ENCODE data around the gene AUH. TPM values are rescaled to one million over a fixed set of nuclear protein-coding genes. Genes with fewer than 3 reads are reported as not detected.
A peak's percentile ranks its signal among the peaks of the same experiment; 100 is the strongest.

The AUH gene
- total RNA-seq, 2 donors from 2014 or later = 27.4 to 36.1 TPM

DNA sequence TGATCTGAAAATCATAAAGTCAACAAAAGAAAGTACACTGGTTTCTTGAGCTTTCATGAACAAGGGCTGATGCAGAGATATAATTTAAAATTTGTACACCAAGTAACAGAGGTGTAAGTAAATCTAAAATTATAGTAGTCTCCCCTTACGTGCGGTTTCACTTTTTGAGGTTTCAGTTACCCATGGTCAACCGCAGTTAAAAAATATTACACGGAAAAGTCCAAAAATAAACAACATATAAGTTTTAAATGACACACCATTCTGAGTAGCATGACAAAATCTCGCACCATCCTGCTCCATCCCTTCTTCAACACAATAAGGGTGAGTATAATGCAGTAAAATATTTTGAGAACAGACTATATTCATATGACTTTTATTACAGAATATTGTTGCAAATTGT lies 54.4 kb downstream of the AUH start:
- H3K4me1 ChIP-seq (ENCODE audit: control insufficient read depth in 1 of 2, low read depth in 2 of 2) = peaks cover 8 to 20% of the 10 kb centered on the region in 2 donors
- H3K27me3 ChIP-seq (replicated peaks; ENCODE audit: insufficient read depth) = no peaks in the 10 kb centered on the region
- DNase-seq (ENCODE audit: low spot score) = no peak
- ATAC-seq (ENCODE audit: insufficient number of reproducible peaks, low FRiP score, low read depth) = no peak
- H3K9me3 ChIP-seq = no peaks in the 10 kb centered on the region
- no peak for TF ChIP-seq CTCF (IDR thresholded peaks at IDR 0.05)
- no peak overlapping the region for H3K27ac ChIP-seq
- no peak overlapping the region for H3K4me3 ChIP-seq
- H3K36me3 ChIP-seq = no peaks in the 10 kb centered on the region

- Histone ChIP-seq H3K27me3 (replicated peaks; ENCODE audit: insufficient read depth) (no peaks in the 10 kb centered on the region), H3K27ac (no peak overlapping the region), H3K36me3 (no peaks in the 10 kb centered on the region), H3K4me1 (ENCODE audit: control insufficient read depth in 1 of 2, low read depth in 2 of 2) (peaks cover 18 to 29% of the 10 kb centered on the region in 2 donors), H3K4me3 (no peak overlapping the region), H3K9me3 (no peaks in the 10 kb centered on the region)
- DNase-seq (ENCODE audit: low spot score) = no peak
- ATAC-seq (ENCODE audit: insufficient number of reproducible peaks, low FRiP score, low read depth) = no peak
- no peak for TF ChIP-seq CTCF (IDR thresholded peaks at IDR 0.05)
These were observed 55.5 kb downstream of the AUH start for GRCh38 chr9:91306296-91306630.

DNA sequence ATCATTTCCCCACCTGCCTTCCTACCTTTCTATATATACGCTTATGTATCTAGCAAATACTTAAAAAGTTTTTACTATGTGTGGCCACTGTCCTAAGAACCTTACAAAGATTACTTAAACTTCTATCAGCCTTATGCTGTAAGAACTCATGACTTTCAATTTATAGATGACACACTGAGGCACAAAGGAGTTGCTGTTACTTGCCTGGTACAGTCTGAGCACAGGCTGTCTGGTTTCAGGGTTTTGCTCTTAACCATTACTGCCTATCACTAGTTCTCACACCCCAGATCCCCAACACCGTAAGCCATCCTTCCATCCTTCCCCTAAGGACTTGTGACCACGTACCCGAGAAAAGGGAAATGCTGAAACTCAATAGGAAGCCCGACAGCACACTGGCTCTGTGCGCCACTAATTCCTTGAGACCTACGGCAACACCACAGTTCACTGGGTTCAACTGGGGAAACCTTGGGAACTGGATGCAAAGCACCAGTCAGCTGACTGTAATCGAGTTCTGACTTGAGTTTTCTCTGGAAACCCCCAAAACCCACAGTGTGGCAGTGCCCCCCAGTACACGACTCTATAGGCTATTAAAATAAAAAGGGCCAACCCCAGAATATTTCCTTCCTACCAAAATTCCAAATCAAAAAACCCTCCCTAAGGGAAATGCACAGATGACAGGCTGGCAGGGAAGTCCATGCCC lies 56.0 kb downstream of the AUH start:
- ATAC-seq (ENCODE audit: insufficient number of reproducible peaks, low FRiP score, low read depth) (no peak), DNase-seq (ENCODE audit: low spot score) (no peak)
- Histone ChIP-seq H3K27me3 (replicated peaks; ENCODE audit: insufficient read depth) (no peaks in the 10 kb centered on the region), H3K4me1 (ENCODE audit: control insufficient read depth in 1 of 2, low read depth in 2 of 2) (peaks cover 20 to 34% of the 10 kb centered on the region in 2 donors), H3K4me3 (no peak overlapping the region), H3K9me3 (no peaks in the 10 kb centered on the region), H3K36me3 (no peaks in the 10 kb centered on the region), H3K27ac (no peak overlapping the region)
- TF ChIP-seq CTCF (IDR thresholded peaks at IDR 0.05) = no peak

- TF ChIP-seq CTCF (IDR thresholded peaks at IDR 0.05) = no peak
- Histone ChIP-seq H3K27ac (peak overlapping the region; percentile 24 to 83), H3K9me3 (no peaks in the 10 kb centered on the region), H3K4me3 (no peak overlapping the region), H3K36me3 (no peaks in the 10 kb centered on the region), H3K27me3 (replicated peaks; ENCODE audit: insufficient read depth) (no peaks in the 10 kb centered on the region), H3K4me1 (ENCODE audit: control insufficient read depth in 1 of 2, low read depth in 2 of 2) (peaks cover 24 to 39% of the 10 kb centered on the region in 2 donors)
- ATAC-seq (ENCODE audit: insufficient number of reproducible peaks, low FRiP score, low read depth) (no peak), DNase-seq (ENCODE audit: low spot score) (no peak)
These were observed 57.8 kb downstream of the AUH start for GRCh38 chr9:91303741-91304415.

GRCh38 chr9:91302831-91303230 lies 58.9 kb downstream of the AUH start:
- H3K4me3 ChIP-seq = peak overlapping the region; percentile 37
- H3K36me3 ChIP-seq = no peaks in the 10 kb centered on the region
- DNase-seq (ENCODE audit: low spot score) (no peak), ATAC-seq (ENCODE audit: insufficient number of reproducible peaks, low FRiP score, low read depth) (no peak)
- no peaks in the 10 kb centered on the region for H3K27me3 ChIP-seq (replicated peaks; ENCODE audit: insufficient read depth)
- no peak for TF ChIP-seq CTCF (IDR thresholded peaks at IDR 0.05)
- H3K4me1 ChIP-seq (ENCODE audit: control insufficient read depth in 1 of 2, low read depth in 2 of 2) = peaks cover 24 to 39% of the 10 kb centered on the region in 2 donors
- no peaks in the 10 kb centered on the region for H3K9me3 ChIP-seq
- peak overlapping the region; percentile 41 to 83 for H3K27ac ChIP-seq

All from thoracic aorta (tissue), 2 donors.